ENCODE data around the gene TMEM255B. TPM values are rescaled to one million over a fixed set of nuclear protein-coding genes. Genes with fewer than 3 reads are reported as not detected.
"Not testable (repeated sequence)": the region's sequence is repeated elsewhere in the genome, so short reads cannot be mapped to it uniquely, and the experiment has no call there.

The TMEM255B gene
- total RNA-seq: 1 to 10 TPM; 3.0 to 4.2 TPM

DNA sequence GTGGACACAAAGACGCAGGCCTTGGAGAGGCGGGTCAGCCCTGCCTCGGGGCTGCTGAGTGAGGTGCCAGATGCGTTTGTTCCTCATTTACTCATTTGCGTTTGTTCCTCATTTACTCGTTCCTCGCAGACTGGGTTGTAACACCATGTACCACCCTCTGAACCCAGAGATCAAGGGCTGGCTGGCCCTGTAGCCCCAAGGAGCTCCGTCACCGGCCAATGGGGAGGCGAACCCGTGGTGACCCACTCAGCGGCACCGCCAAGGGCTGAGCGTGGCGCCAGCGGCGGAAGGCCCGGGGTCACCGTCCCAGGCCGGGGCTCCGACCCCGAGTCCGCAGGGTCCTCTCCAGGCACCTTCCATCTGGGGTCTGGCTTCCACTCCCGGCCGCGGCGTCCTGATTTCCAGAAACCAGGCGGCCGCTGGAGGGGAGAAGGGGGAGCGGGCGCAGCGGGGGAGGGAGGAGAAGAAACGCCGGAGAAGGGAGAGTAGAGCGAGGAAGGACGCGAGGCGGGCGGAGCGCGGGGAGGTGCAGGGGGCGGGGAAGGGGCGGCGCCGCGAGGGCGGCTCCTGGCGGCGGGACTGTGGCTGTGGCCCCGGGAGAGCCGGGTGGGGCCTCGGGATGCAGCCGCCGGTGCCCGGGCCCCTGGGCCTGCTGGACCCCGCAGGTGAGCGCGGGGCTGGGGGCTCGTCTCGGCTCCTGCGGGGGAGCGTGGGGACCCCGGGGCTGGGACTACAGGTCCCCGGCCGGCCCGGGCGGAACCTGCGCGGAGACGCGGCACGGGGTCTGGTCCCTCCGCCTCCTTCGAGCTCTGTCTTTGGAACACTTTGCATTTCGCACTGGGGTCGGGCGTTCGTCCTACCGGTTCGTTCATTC lies at the start of gene TMEM255B:
TSS of gene TMEM255B (plus strand) at position 576 of the 874 bp plus-strand sequence. CDS start at position 620, 44 bp downstream.
- intact Hi-C loops (cut with DNase I): no loop called here
- peak within 1 kb of the TSS; percentile 67 for H3K4me3 ChIP-seq
- H3K27ac ChIP-seq: peak within 1 kb of the TSS; percentile 59
- H3K36me3 ChIP-seq: no peaks in the 10 kb centered on the region
- DNase-seq: peak; percentile 92
- peak within 1 kb of the TSS; percentile 71 to 84 for H3K9ac ChIP-seq (ENCODE audit: low read depth in 2 of 2, low read length in 2 of 2)
- TF ChIP-seq, protein P1, sequence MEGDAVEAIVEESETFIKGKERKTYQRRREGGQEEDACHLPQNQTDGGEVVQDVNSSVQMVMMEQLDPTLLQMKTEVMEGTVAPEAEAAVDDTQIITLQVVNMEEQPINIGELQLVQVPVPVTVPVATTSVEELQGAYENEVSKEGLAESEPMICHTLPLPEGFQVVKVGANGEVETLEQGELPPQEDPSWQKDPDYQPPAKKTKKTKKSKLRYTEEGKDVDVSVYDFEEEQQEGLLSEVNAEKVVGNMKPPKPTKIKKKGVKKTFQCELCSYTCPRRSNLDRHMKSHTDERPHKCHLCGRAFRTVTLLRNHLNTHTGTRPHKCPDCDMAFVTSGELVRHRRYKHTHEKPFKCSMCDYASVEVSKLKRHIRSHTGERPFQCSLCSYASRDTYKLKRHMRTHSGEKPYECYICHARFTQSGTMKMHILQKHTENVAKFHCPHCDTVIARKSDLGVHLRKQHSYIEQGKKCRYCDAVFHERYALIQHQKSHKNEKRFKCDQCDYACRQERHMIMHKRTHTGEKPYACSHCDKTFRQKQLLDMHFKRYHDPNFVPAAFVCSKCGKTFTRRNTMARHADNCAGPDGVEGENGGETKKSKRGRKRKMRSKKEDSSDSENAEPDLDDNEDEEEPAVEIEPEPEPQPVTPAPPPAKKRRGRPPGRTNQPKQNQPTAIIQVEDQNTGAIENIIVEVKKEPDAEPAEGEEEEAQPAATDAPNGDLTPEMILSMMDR (IDR thresholded peaks at IDR 0.05): peak; percentile 44
- H3K27me3 ChIP-seq: peaks cover 8% of the 10 kb centered on the region
- H3K4me1 ChIP-seq: peaks cover 4% of the 10 kb centered on the region
- no peaks in the 10 kb centered on the region for H3K9me3 ChIP-seq

- no peak overlapping the region for H3K4me3 ChIP-seq
- intact Hi-C loops (cut with DNase I): no loop called here
- no peaks in the 10 kb centered on the region for H3K4me1 ChIP-seq
- H3K36me3 ChIP-seq: no peaks in the 10 kb centered on the region
- H3K9ac ChIP-seq (ENCODE audit: low read depth in 2 of 2, low read length in 2 of 2): no peak overlapping the region
- no peaks in the 10 kb centered on the region for H3K9me3 ChIP-seq
- no peaks in the 10 kb centered on the region for H3K27me3 ChIP-seq
- TF ChIP-seq, protein P1 (IDR thresholded peaks at IDR 0.05): no peak
- no peak for DNase-seq
- no peak overlapping the region for H3K27ac ChIP-seq
These were observed 36.1 kb upstream of the TMEM255B start for GRCh38 chr13:113722921-113723320.

- Histone ChIP-seq H3K9me3 (no peaks in the 10 kb centered on the region), H3K36me3 (no peaks in the 10 kb centered on the region), H3K9ac (ENCODE audit: low read depth in 2 of 2, low read length in 2 of 2) (no peak overlapping the region), H3K4me1 (no peaks in the 10 kb centered on the region), H3K4me3 (no peak overlapping the region), H3K27ac (no peak overlapping the region), H3K27me3 (no peaks in the 10 kb centered on the region)
- intact Hi-C loops (cut with DNase I): no loop called here
- TF ChIP-seq, protein P1 (IDR thresholded peaks at IDR 0.05): no peak
- no peak for DNase-seq
These were observed 35.5 kb upstream of the TMEM255B start for GRCh38 chr13:113723410-113724015.

GRCh38 chr13:113724016-113724758 lies 34.8 kb upstream of the TMEM255B start:
- Histone ChIP-seq H3K27ac (no peak overlapping the region), H3K27me3 (no peaks in the 10 kb centered on the region), H3K4me3 (no peak overlapping the region), H3K9me3 (no peaks in the 10 kb centered on the region), H3K36me3 (no peaks in the 10 kb centered on the region), H3K4me1 (no peaks in the 10 kb centered on the region), H3K9ac (ENCODE audit: low read depth in 2 of 2, low read length in 2 of 2) (peak overlapping the region in 1 of 2 donors; percentile 40)
- TF ChIP-seq, protein P1 (IDR thresholded peaks at IDR 0.05): no peak
- intact Hi-C loops (cut with DNase I): no loop called here
- no peak for DNase-seq

GRCh38 chr13:113724780-113725315 lies 34.2 kb upstream of the TMEM255B start:
- intact Hi-C loops (cut with DNase I): no loop called here
- H3K9ac ChIP-seq (ENCODE audit: low read depth in 2 of 2, low read length in 2 of 2): peak overlapping the region; percentile 26 to 40
- H3K4me3 ChIP-seq: peak overlapping the region; percentile 26
- H3K9me3 ChIP-seq: no peaks in the 10 kb centered on the region
- H3K27me3 ChIP-seq: no peaks in the 10 kb centered on the region
- H3K36me3 ChIP-seq: no peaks in the 10 kb centered on the region
- no peaks in the 10 kb centered on the region for H3K4me1 ChIP-seq
- TF ChIP-seq, protein P1 (IDR thresholded peaks at IDR 0.05): peak; percentile 74
- DNase-seq: peak; percentile 82
- no peak overlapping the region for H3K27ac ChIP-seq

- H3K9me3 ChIP-seq; H3K4me3 ChIP-seq; H3K36me3 ChIP-seq; H3K9ac ChIP-seq (ENCODE audit: low read depth in 2 of 2, low read length in 2 of 2); H3K4me1 ChIP-seq; H3K27me3 ChIP-seq; H3K27ac ChIP-seq; intact Hi-C loops (cut with DNase I): not testable (repeated sequence)
- DNase-seq: peak; percentile 52
These were observed 33.5 kb upstream of the TMEM255B start for GRCh38 chr13:113725329-113726105.

- H3K27ac ChIP-seq; H3K36me3 ChIP-seq; H3K4me1 ChIP-seq; H3K4me3 ChIP-seq; H3K27me3 ChIP-seq; H3K9ac ChIP-seq (ENCODE audit: low read depth in 2 of 2, low read length in 2 of 2); intact Hi-C loops (cut with DNase I); H3K9me3 ChIP-seq: not testable (repeated sequence)
- DNase-seq: peak; percentile 41
These were observed 32.8 kb upstream of the TMEM255B start for GRCh38 chr13:113726106-113726821.
